Duodenal mucosa (tissue), 2 donors: ENCODE data around the gene POTEJ.
"Not testable (repeated sequence)": the region's sequence is repeated elsewhere in the genome, so short reads cannot be mapped to it uniquely, and the experiment has no call there.

Source experiments
- H3K27ac ChIP-seq: one replicate; pipeline ENCODE4 v1.7.0; 2013; ENCODE audit warnings: low read depth, low read length
- H3K27me3 ChIP-seq, 2 donors: one replicate each; pipeline ENCODE4 v1.7.0; 2013; ENCODE audit warnings: low read length in 2 of 2, control low read depth in 1 of 2; ENCODE audit not compliant: insufficient read depth in 2 of 2, control insufficient read depth in 1 of 2
- H3K36me3 ChIP-seq, 2 donors: one replicate each; pipeline ENCODE4 v1.7.0; 2013; ENCODE audit warnings: low read length in 2 of 2, control low read depth in 1 of 2; ENCODE audit not compliant: insufficient read depth in 2 of 2, control insufficient read depth in 1 of 2
- H3K4me1 ChIP-seq, 2 donors: one replicate each; pipeline ENCODE4 v1.7.0; 2013; ENCODE audit warnings: low read length in 2 of 2, control low read depth in 1 of 2; ENCODE audit not compliant: insufficient read depth in 2 of 2, control insufficient read depth in 1 of 2
- H3K4me3 ChIP-seq, 2 donors: one replicate each; pipeline ENCODE4 v1.7.0; 2013; ENCODE audit warnings: low read length in 2 of 2, low read depth in 1 of 2
- H3K9ac ChIP-seq, 2 donors: one replicate each; pipeline ENCODE4 v1.7.0; 2013; ENCODE audit warnings: low read length in 2 of 2, low read depth in 1 of 2
- H3K9me3 ChIP-seq, 2 donors: one replicate each; pipeline ENCODE4 v1.7.0; 2013; ENCODE audit warnings: low read length in 2 of 2, control low read depth in 1 of 2; ENCODE audit not compliant: control insufficient read depth in 1 of 2

POTEJ gene

GRCh38 chr2:130667516-130667915 lies 56.3 kb downstream of the POTEJ start:
- not testable (repeated sequence) for H3K4me1 ChIP-seq, H3K27me3 ChIP-seq, H3K4me3 ChIP-seq, H3K9me3 ChIP-seq, H3K27ac ChIP-seq, H3K9ac ChIP-seq, H3K36me3 ChIP-seq

DNA sequence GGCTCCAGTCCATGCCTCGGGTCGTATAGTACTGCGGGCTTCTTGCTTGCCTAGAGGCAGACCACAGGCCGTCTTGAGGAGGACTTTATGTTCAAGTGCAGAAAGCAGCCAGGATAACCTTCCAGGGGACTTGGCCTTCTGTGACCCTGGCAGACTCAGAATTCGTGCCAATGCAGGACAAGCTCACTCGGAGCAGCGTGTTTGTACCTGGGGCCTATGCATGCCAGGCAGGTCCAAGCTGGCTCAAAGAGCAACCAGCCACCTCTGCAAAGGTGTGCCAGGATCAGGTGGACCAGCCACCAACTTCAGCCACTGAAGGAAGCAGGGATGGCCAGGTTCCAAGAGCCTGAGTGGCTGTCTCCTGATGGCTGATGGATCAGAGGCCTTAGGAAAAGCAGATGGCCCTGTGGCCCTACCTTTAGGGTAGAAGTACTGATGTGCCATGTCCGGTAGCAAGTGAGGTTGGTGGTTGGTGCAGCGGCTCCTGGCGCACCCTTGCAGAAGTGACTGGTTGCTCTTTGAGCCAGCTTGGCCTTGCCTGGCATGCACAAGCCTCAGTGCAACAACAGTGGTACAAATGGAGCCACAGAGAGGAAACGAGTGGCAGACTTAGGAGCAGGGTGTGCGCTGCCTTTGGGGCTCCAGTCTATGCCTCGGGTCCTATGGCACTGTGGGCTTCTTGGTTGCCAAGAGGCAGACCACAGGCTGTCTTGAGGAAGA lies 58.9 kb downstream of the POTEJ start:
- H3K9ac ChIP-seq, H3K4me1 ChIP-seq, H3K9me3 ChIP-seq, H3K4me3 ChIP-seq, H3K27me3 ChIP-seq, H3K36me3 ChIP-seq, H3K27ac ChIP-seq: not testable (repeated sequence)

DNA sequence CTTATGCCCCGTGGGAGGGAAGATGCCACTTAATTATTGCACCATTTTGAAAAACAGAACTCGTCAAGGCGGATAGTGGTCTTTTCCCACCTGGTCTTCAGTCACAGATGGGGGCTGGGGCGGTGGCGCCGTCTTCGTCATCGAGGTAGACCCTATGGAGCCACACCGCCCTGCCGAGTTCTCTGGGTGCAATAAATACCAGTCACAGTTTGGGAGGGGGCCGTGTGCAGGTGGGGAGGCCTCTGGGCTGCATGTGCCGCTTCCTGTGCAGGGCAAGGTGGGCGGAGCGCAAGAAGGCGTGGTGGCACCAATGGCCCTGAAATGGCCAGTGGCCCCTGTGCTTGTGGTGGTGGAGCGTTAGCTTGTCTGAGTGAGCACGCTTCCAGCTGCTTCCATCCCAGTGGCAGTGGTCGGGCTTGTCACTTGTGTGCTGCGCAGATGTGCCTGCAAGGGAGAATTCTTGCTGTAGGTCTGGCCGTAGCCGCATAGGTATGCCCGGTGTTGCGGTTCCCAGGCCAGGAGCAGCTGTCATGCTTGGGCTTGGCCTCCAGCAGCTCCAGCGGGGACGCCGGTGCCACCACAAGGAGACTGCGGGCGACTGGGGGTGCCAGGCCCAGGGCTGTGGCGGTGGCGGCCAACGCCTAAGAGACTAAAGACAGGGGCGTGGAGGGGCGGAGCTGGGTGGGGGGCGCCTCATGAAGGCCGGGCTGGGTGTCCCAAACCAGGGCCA lies 81.0 kb downstream of the POTEJ start:
- H3K4me1 ChIP-seq, H3K9ac ChIP-seq, H3K27ac ChIP-seq, H3K9me3 ChIP-seq, H3K4me3 ChIP-seq, H3K36me3 ChIP-seq, H3K27me3 ChIP-seq: not testable (repeated sequence)

GRCh38 chr2:130693474-130693873 lies 82.2 kb downstream of the POTEJ start:
- H3K9me3 ChIP-seq, H3K4me3 ChIP-seq, H3K27ac ChIP-seq, H3K27me3 ChIP-seq, H3K36me3 ChIP-seq, H3K9ac ChIP-seq, H3K4me1 ChIP-seq: not testable (repeated sequence)

DNA sequence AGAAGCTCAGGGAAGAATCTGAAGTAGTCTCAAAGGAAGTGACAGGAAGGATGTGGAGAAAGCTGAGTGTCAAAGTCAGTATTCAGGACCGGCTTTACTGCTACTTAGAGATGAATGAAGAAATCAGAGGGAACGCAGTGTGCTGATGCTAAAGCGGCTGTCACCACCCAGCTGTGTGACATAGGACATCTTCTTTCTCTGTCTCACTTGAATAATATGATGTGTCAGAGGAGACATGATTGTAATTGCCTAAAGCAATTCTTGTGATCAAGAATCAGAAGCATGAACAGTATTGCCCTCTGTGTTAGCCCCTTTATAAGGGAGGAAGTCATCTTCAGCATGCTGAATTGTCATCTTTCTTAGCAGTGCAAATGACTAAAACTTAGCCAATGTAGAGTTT lies 92.0 kb downstream of the POTEJ start:
- not testable (repeated sequence) for H3K9ac ChIP-seq, H3K4me3 ChIP-seq, H3K27ac ChIP-seq, H3K27me3 ChIP-seq, H3K9me3 ChIP-seq, H3K36me3 ChIP-seq, H3K4me1 ChIP-seq
